Globus pallidus (tissue), 1 donor: ENCODE results near the gene ZNF735.
"Not testable (repeated sequence)": the region's sequence is repeated elsewhere in the genome, so short reads cannot be mapped to it uniquely, and the experiment has no call there.

Source experiments
- DNase-seq: peaks from one replicate; pipeline ENCODE4 v3.0.0-alpha.2; 2015; ENCODE audit warnings: low spot score

The ZNF735 gene

DNA sequence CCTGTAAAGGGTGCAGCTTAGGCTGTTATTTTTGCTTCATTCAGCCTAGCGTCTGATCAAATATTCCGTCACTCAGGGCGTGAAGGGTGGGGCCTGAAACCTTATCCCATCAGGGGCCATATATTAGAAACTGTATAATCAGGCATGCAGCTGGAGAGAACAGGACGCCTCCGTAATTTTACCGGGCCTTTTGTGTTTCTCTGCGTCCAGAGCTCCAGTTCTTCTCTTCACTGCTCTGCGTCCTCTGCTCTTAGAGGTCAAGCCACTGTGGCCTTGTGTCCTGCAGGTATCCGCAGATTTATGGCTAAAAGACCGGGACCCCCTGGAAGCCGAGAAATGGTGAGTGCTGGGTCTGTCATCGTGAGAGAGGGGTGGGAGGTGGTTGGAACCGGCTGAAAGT is at the start of gene ZNF735:
ZNF735 (plus strand) TSS at position 301 of the 400 bp plus-strand sequence; CDS start at position 301, 0 bp downstream.
- no peak for DNase-seq

DNA sequence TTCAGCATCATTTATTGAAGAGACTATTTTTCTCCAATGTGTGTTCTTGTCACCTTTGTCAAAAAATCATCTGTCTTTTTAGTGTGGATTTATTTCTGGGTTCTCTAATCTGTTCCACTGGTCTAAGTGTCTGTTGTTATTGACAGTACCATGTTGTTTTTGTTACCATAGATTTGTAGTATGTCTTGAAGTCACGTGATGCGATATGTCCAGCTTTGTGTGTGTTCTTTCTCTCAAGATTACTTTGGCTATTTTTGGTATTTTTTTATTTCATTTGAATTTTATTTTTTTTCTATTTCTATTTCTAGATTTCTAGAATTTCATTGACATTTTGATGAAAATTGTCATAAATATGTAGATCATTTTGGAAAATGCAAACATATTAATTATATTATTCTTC is 36.0 kb upstream of the ZNF735 start:
- not testable (repeated sequence) for DNase-seq

DNA sequence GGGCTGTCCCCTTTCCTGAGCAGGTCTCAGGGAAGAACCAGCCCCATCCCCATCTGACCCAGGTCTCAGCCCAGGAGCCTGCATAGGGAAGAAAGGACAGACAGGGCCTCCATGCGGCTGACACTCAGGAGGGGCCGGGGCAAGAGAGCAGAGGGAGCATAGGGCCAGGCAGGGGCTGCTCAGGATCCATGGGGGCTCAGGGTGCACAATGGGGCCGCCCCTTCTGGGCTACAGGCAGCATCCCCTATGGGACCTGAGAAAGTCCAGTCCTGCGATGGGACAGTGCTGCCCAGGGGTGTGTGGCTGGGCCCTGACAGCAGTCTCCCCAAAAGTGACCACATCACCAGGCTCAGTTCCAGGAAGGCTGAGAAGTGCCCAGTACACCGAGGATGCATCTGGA is 32.7 kb upstream of the ZNF735 start:
- DNase-seq = no peak

DNA sequence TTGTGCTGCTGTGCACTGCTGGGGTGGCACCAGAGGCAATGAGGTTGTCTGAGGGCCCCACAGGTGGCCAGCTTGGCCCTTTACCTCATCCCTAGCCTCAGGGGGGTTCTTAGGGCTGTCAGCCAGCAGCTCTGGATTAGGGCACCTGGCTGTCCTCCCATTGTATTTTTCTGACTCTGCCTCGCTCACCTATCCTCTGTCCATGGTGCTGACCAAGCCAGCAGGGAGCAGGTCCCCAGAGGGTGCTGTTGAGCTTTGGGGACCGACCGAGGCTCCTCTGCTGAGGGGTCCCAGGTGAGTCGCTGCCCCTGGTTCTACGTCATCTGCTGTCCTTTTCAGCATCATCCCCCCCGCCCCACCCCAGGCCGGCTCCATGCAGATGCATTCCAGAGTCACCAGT is 32.1 kb upstream of the ZNF735 start:
- DNase-seq = no peak

DNA sequence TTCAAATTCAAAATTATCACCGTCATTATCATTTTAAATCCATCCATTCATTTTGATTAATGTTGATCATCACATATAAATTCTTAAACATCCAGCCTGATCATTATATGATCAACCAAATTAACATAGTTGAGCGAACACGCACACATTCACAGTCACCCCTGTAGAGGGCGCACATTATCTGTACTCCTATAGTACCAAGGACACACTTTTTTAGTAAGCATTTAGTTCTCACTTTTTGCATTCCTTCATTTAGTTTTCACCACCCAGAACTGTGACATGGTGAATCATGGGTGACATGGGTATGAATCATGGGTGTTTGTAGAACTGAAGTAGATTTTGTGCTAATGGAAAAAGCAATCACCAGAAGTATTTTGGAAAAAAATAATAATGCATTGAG is 26.0 kb upstream of the ZNF735 start:
- no peak for DNase-seq

DNA sequence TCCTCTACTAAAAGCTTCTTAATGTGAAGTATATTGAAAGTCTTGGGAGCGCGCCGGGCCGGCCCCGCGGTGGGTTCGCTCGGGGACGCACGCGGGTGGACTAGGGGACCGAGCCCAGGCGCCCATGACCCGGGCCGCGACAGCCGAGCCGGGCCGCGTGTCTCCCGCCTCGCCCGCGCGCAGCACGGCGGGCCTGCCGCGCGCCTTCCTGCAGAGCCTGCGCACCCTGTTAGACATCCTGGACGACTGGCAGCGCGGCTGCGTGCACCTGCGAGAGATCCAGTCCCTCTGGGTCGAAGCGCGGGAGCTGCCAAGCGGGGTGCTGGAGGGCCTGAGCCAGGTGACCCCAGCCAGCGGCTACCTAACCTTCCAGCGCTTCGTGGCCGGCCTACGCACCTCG is 25.4 kb upstream of the ZNF735 start:
- DNase-seq = no peak

DNA sequence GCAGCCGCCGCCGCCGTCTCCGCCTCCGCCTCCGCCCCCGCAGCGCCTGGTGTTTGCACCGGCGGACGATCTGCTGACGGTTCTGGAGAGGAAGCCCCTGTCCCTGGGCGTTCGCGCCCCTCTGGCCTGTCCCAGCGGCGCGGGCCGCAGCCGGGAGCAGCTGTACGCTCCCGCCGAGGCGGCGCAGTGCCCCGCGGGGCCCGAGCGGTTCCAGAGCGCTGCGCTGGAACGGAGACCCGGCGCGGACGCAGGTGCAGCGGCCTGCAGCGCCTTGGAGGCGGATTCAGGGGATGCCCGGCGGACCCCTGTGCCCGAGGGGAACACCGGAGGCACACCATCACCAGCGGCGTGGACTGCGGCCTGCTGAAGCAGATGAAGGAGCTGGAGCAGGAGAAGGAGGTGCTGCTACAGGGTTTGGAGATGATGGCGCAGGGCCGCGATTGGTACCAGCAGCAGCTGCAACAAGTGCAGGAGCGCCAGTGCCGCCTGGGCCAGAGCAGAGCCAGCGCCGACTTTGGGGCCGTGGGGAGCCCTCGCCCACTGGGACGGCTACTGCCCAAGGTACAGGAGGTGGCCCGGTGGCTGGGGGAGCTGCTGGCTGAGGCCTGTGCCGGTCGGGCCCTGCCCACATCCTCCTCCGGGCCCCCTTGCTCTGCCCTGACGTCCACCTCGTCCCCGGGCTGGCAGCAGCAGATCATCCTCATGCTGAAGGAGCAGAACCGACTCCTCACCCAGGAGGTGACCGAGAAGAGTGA is 24.8 kb upstream of the ZNF735 start:
- DNase-seq = no peak

DNA sequence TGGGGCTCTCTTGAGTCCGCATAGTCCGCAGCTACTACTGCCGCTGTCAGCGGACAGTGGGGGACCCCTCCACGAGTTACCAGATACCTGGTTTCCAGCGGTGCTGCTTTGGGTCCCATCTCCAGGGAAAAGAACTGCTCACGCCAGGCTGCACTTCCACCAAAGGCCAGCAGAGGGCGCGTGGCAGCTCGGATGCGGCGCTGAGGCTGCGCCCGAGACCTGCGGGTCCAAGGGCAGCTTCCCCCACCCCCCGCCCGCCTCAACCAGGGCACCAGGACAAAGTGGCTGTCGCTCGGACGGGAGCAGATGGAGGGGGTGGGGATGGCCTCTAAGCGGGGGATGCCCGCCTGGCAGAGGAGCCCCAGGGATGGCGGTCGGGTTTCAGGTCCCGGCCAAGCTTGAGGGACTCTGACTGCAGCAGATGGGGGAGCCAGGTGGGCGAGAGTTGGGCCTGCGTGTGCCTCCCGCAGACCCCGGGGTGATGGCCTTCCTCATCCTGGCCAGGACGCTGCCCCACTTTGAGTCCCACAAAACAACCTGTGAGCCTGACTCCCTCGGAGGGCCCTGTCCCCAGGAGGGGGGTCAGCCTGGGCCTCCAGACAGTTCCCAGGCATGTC is 23.8 kb upstream of the ZNF735 start:
- DNase-seq = no peak

DNA sequence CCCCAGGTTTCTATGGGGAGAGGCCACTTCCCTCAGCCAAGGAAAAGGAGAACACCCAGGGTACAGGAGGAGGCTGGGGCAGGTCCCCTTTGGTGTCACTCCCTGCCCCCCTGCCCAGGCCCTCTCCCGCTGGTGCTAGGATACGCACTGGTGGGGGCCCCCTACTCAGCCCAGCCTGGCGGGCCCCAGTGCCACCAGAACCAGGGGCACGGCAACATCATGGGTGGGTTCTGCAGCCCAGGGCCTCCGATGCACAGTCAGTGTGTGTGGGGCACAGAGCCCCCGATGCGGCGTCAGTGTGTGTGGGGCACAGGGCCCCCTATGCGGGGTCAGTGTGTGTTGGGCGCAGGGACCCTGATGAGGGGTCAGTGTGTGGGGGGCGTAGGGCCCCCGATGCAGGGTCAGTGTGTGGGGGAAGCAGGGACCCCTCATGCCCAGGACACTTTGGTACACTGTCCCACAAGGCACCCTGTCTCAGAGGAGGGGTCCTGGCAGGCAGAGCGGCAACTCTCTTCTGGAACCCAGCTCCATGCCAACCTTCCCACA is 23.1 kb upstream of the ZNF735 start:
- no peak for DNase-seq

DNA sequence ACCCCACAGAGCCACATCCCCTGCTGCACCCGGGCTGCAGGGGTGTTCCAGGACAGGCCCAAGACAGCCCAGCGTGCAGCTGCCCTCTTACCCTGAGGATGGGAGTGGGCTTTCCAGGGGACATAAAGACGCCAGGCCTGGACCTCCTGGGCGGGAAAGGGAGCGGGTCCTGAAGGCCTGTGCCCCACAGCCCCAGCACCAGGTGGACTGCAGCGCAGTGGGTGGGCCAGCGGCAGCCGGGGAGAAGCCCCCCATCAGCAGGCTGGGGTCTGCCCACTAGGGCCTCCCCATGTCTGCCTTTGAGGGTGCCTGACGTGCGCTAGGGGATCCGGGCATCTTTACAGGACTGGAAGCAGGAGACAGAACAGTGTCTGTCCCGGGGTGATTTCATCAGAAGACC is 22.6 kb upstream of the ZNF735 start:
- no peak for DNase-seq

DNA sequence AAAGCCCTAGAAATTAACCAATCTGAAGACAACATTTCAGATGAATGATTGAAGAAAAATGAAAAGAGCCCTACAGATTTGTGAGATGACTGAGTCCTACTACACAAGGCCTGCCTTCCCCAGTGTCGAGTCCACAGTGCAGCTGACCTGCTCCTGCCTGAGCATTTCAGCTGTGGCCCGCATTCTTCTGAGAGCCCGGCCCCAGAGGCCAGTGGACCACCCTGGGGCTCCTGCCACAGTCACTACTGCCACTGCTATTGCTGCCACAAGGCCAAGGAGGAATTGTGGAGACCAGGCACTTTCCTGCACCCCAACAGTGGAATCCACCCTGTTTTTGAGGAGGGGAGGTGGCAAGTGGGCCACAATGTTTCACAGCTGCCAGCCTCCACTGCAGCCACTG is 19.6 kb upstream of the ZNF735 start:
- DNase-seq = no peak

DNA sequence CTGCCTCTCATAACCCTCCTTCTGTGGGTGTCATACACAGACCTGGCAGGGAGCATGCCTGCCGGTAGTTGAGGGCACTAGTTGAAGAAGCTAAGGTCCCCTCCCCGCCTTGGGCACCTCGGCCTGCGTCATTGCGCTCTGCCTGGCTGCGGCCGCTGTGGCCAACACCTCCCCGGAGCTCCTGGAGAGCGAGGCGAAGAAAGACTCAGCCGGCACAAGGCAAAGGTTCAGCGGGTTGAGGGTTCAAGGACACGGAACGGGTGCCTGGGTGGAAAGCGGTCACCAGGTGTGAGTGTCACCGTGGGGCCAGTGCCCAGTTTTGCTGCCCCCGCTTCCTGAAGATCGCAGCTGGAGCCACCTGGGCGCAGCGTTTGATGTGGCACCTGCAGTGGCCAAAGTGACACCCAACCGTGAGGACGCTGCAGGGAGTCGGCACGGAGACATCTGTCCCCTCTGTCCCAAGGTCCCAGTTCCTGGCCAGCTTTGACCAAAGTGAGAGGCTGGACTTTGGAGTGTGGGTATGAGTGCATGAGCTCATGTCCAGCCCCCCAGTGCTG is 14.8 kb upstream of the ZNF735 start:
- DNase-seq = no peak

DNA sequence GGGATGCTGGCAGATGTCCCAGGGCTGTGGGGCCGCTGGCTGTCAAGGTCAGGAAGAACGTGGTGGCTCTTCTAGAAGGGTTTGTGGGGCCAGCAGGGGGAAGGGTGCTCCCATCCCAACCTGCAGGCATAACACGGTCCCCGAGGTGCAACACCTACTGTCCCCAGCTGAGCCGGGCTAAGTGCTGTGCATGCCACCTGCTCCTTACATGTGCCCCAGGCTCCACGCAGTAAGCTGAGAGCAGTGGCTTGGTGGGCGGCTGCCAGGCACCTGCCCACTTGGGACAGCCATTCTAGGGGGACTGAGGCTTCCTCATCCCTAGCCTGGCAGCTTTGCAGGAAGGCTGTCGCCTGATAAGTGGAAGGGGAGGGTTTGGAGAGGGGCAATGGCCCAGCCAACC is 14.2 kb upstream of the ZNF735 start:
- DNase-seq = no peak

DNA sequence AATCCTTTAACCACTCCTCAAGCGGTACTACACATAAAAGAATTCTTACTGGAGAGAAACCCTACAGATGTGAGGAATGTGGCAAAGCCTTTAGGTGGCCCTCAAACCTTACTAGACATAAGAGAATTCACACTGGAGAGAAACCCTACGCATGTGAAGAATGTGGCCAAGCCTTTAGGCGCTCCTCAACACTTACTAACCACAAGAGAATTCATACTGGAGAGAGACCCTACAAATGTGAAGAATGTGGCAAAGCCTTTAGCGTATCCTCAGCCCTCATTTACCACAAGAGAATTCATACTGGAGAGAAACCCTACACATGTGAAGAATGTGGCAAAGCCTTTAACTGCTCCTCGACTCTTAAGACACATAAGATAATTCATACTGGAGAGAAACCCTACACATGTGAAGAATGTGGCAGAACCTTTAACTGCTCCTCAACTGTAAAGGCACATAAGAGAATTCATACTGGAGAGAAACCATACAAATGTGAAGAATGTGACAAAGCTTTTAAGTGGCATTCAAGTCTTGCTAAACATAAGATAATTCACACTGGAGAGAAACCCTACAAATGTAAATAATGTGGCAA is 12.8 kb downstream of the ZNF735 start:
- DNase-seq = not testable (repeated sequence)

DNA sequence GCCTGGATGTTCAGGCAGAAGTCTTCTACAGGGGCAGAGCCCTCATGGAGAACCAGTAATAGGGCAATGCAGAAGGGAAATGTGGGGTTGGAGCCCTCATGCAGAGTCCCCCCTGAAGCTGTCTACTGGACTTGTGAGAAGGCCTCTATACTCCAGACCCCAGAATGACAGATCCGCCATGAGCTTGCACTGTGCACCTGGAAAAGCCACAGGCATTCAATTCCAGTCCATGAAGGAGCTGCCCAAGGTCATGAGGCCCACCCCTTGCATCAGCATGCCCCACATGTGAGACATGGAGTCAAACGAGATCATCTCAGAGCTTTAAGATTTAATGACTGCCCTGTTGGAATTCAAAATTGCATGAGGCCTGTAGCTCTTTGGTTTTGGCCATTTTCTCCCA is 16.4 kb downstream of the ZNF735 start:
- DNase-seq = no peak

DNA sequence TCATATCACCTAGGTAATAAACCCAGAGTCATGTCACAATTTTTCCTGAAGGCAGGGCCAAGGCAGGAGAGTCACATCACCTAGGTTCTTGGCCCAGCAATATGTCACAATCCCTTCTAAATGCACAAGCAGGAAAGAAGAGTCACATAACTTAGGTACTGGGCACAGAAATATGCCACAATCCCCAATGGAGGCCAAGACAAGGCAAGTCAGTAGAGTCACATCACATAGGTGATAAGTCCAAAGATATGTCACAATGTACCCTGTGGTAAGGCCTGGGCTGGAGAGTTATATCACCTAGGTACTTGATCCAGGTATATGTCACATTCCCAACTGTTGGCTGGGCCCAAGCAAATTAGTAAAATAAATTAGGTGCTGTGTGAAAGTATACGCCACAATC is 21.2 kb downstream of the ZNF735 start, which contains the start of gene ZNF679:
ZNF679 (plus strand) TSS at position 301 of the 400 bp plus-strand sequence. CDS start 20,644 bp downstream, outside the sequence.
- not testable (repeated sequence) for DNase-seq

DNA sequence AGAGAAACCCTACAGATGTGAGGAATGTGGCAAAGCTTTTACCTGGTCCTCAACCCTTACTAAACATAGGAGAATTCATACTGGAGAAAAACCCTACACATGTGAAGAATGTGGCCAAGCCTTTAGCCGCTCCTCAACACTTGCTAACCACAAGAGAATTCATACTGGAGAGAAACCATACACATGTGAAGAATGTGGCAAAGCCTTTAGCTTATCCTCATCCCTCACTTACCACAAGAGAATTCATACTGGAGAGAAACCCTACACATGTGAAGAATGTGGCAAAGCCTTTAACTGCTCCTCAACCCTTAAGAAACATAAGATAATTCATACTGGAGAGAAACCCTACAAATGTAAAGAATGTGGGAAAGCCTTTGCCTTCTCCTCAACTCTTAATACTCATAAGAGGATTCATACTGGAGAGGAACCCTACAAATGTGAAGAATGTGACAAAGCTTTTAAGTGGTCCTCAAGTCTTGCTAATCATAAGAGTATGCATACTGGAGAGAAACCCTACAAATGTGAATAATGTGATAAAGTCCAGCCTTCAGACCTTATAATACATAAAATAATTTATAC is 59.4 kb downstream of the ZNF735 start:
- no peak for DNase-seq
